Erythroblast (primary cell): ENCODE data around the gene CIART.
"Not testable (repeated sequence)": the region's sequence is repeated elsewhere in the genome, so short reads cannot be mapped to it uniquely, and the experiment has no call there.

Experiments used
- DNase-seq, 2 experiments: peaks; one replicate each; lab custom pipeline; 2025; lab: John Stamatoyannopoulos, UW
- GATA1 ChIP-seq: IDR thresholded peaks from 2 replicates; pipeline ENCODE4 v1.6.1; 2011; ENCODE audit warnings: low read depth, mild to moderate bottlenecking, control low read depth, low read length, moderate library complexity
- POLR2A ChIP-seq: IDR thresholded peaks from 2 replicates; pipeline ENCODE4 v1.6.1; 2011; ENCODE audit warnings: mild to moderate bottlenecking, low read length

The CIART gene

GRCh38 chr1:150308585-150308984, 26.2 kb downstream of the CIART start:
- DNase-seq: not testable (repeated sequence)
- peak; percentile 4 for TF ChIP-seq POLR2A

GRCh38 chr1:150309758-150310508, 27.6 kb downstream of the CIART start:
- TF ChIP-seq GATA1 (no peak), POLR2A (peak; percentile 7)
- no peak for DNase-seq

GRCh38 chr1:150311762-150312161, 29.4 kb downstream of the CIART start:
- no peak for TF ChIP-seq GATA1
- no peak for DNase-seq

- DNase-seq: not testable (repeated sequence)
Observed at GRCh38 chr1:150314691-150315090, 32.3 kb downstream of the CIART start.

- DNase-seq: peak in 1 of 2 experiments; percentile 21
Observed at GRCh38 chr1:150320667-150320978, 38.3 kb downstream of the CIART start.

GRCh38 chr1:150321826-150322166, 39.4 kb downstream of the CIART start:
- TF ChIP-seq GATA1: no peak
- TF ChIP-seq POLR2A: no peak
- peak; percentile 57 to 68 for DNase-seq

More at GRCh38 chr1:150320667-150320978, 38.3 kb downstream of the CIART start:
- no peak for TF ChIP-seq GATA1
- no peak for TF ChIP-seq POLR2A

GRCh38 chr1:150322310-150322709, 40.0 kb downstream of the CIART start:
- TF ChIP-seq GATA1 (no peak), POLR2A (no peak)
- peak; percentile 48 to 70 for DNase-seq

GRCh38 chr1:150332651-150333290, 50.4 kb downstream of the CIART start:
- DNase-seq: no peak
- no peak for TF ChIP-seq GATA1
- no peak for TF ChIP-seq POLR2A
